Sigmoid colon (tissue), 7 donors: Measurements from ENCODE around the gene KCP. TPM values are rescaled to one million over a fixed set of nuclear protein-coding genes. Genes with fewer than 3 reads are reported as not detected.

Experiments used
- DNase-seq: peaks from one replicate; pipeline ENCODE4 v3.0.0-alpha.2; 2019
- H3K27ac ChIP-seq, 4 donors: fragments of 200-600 bp; sonication (generic); one replicate each; pipeline ENCODE4 v1.5.1; 2016 to 2019; ENCODE audit warnings: mild to moderate bottlenecking in 1 of 4
- H3K27me3 ChIP-seq, 3 donors: fragments of 200-600 bp; sonication (generic); one replicate each; pipeline ENCODE4 v1.5.1; 2019; ENCODE audit warnings: mild to moderate bottlenecking in 1 of 3
- H3K36me3 ChIP-seq, 4 donors: fragments of 200-600 bp; sonication (generic); one replicate each; pipeline ENCODE4 v1.5.1; 2016 to 2019
- H3K4me1 ChIP-seq, 4 donors: fragments of 200-600 bp; sonication (generic); one replicate each; pipeline ENCODE4 v1.5.1; 2017 to 2019
- H3K4me3 ChIP-seq, 4 donors: fragments of 200-600 bp; sonication (generic); one replicate each; pipeline ENCODE4 v1.5.1; 2017 to 2019; ENCODE audit warnings: mild to moderate bottlenecking in 2 of 4, moderate library complexity in 1 of 4
- H3K9me3 ChIP-seq, 4 donors: fragments of 200-600 bp in 3 of 4; sonication (generic) in 3 of 4; one replicate each; pipeline versions ENCODE4 v1.5.1 to v1.6.1; 2013 to 2019
- EP300 ChIP-seq, 4 donors: sonication (generic); formaldehyde crosslinking; IDR thresholded peaks; one replicate each; pipeline ENCODE4 v1.6.1; 2017; ENCODE audit warnings: antibody characterized with exemption in 4 of 4
- POLR2A ChIP-seq, 2 donors: fragments of 450-650 bp; IDR thresholded peaks; one replicate each; pipeline ENCODE4 v1.6.1; 2016; ENCODE audit warnings: antibody characterized with exemption in 2 of 2, mild to moderate bottlenecking in 2 of 2, moderate library complexity in 2 of 2
- POLR2AphosphoS5 ChIP-seq, 4 donors: sonication (generic); formaldehyde crosslinking; IDR thresholded peaks; one replicate each; pipeline ENCODE4 v1.6.1; 2017; ENCODE audit warnings: antibody characterized with exemption in 4 of 4
- WGBS, 2 donors: extraction: QIAGEN DNeasy Blood & Tissue Kit; methylation state at CpG; one replicate each; pipeline ENCODE4 v1.1.7; 2013; 5-methylcytosine and 5-hydroxymethylcytosine counted together
- intact Hi-C: fragments of 100-400 bp; cut with DNase I; formaldehyde crosslinking; loops from one replicate; pipeline ENCODE4 v1.15.1; 2023
- polyA plus RNA-seq, 3 donors: library from polyadenylated mRNA; stranded (reverse); fragments of 200-250 nt; gene quantifications; one replicate each; pipeline ENCODE4 v1.2.3, GENCODE V29; 2013
- total RNA-seq, 4 donors: library from RNA; depleted of rRNA; stranded (reverse); fragments of >200 nt; gene quantifications; one replicate each; pipeline ENCODE4 v1.1.0, GENCODE V29; 2016
- TF ChIP-seq, protein P1 (sequence below), 4 experiments: fragments of 450-650 bp in 3 of 4; fragments of 200-600 bp in 1 of 4; IDR thresholded peaks; one replicate each; pipeline ENCODE4 v1.5.1; 2016 to 2019; ENCODE audit warnings: antibody characterized with exemption in 4 of 4, mild to moderate bottlenecking in 3 of 4, moderate library complexity in 2 of 4
- donor health status: healthy with polysubstance abuse.
- donor health status: Bipolar disorder and iron deficiency.
- donor health status: healthy.

The KCP gene
- total and polyA plus RNA-seq, 7 donors: 0.14 to 0.42 (median 0.32) TPM; not detected in 3

DNA sequence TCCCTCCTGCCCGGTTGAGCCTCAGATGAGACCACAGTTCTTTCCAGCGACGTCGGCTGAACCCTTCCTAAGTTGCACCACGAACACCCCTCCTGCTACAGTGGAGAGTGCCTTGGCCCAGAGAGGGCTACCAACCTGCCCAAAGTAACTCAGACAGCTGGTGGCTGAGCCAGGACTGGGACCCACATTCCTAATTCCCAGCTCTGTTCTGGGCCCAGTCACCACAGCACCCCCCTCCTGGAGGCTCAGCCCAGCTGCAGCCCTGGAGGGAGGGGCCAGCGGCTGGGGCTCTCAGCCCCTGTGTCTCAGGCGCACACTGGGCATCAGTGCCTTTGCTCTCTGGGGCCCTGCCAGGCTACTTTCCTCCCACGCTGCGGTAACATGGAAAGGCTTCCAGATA, 37.3 kb downstream of the KCP start:
- Histone ChIP-seq H3K27me3 (no peaks in the 10 kb centered on the region), H3K36me3 (no peaks in the 10 kb centered on the region), H3K9me3 (no peaks in the 10 kb centered on the region), H3K4me3 (no peak overlapping the region), H3K4me1 (peaks cover 0 to 22% (median 20%) of the 10 kb centered on the region in 4 donors), H3K27ac (no peak overlapping the region)
- no peak for DNase-seq
- intact Hi-C loops: no loop called here
- no peak for TF ChIP-seq EP300 (IDR thresholded peaks at IDR 0.05)
- TF ChIP-seq POLR2AphosphoS5 (IDR thresholded peaks at IDR 0.05): no peak
- TF ChIP-seq, protein P1, sequence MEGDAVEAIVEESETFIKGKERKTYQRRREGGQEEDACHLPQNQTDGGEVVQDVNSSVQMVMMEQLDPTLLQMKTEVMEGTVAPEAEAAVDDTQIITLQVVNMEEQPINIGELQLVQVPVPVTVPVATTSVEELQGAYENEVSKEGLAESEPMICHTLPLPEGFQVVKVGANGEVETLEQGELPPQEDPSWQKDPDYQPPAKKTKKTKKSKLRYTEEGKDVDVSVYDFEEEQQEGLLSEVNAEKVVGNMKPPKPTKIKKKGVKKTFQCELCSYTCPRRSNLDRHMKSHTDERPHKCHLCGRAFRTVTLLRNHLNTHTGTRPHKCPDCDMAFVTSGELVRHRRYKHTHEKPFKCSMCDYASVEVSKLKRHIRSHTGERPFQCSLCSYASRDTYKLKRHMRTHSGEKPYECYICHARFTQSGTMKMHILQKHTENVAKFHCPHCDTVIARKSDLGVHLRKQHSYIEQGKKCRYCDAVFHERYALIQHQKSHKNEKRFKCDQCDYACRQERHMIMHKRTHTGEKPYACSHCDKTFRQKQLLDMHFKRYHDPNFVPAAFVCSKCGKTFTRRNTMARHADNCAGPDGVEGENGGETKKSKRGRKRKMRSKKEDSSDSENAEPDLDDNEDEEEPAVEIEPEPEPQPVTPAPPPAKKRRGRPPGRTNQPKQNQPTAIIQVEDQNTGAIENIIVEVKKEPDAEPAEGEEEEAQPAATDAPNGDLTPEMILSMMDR (IDR thresholded peaks at IDR 0.05): no peak
- no peak for TF ChIP-seq POLR2A (IDR thresholded peaks at IDR 0.05)
- WGBS, 2 donors: 67 to 86% methylated on average over 9 of the region's 9 CpGs

DNA sequence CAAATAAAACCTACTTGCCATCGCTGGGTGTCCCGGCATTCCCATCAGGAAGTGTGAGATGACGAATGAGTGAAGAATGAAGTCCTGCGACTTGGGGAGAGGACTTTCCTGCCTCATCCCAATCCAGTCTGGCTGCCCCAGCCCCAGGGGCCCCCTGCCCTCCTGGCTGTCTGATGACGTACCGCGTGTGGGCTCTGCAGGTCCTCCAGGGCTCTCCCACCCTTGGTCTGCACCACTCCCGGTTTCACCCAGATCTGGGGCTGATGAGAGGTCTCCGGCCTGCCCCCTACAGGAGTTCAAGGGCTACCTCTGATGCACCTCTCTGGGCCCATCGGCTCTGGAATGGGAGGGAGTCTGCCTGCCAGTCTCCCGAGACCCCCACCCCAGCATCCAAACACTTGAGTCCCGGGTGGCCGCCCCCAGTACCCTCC, 38.1 kb downstream of the KCP start:
- Histone ChIP-seq H3K27me3 (no peaks in the 10 kb centered on the region), H3K27ac (no peak overlapping the region), H3K4me1 (peaks cover 0 to 22% (median 20%) of the 10 kb centered on the region in 4 donors), H3K4me3 (no peak overlapping the region), H3K36me3 (no peaks in the 10 kb centered on the region), H3K9me3 (no peaks in the 10 kb centered on the region)
- no peak for TF ChIP-seq POLR2AphosphoS5 (IDR thresholded peaks at IDR 0.05)
- TF ChIP-seq, protein P1 (IDR thresholded peaks at IDR 0.05): no peak
- no peak for TF ChIP-seq EP300 (IDR thresholded peaks at IDR 0.05)
- TF ChIP-seq POLR2A (IDR thresholded peaks at IDR 0.05): no peak
- no peak for DNase-seq
- 84 to 85% methylated on average over 13 of the region's 13 CpGs for WGBS, 2 donors
- intact Hi-C loops: no loop called here

DNA sequence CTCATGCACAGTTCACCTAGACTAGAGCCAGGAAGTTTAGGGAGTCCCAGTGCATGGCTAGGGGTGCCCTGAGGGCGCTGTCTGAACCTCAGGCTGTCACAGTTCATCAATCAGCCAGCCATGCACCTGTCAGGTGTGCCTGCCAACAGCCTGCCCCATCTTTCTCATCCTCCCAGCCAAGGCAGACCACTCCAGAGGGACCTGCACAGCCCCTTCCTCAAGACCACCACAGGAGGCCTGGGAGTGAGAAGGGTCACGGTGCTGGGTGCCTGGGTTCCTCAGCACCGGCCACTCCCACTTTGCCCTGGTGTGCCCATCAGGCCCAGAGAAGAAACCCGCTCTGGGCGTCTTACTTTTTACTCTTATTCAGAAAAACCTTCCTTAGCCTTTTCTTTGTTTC, 39.5 kb downstream of the KCP start:
- Histone ChIP-seq H3K4me1 (peaks cover 0 to 22% (median 20%) of the 10 kb centered on the region in 4 donors), H3K4me3 (no peak overlapping the region), H3K27ac (no peak overlapping the region), H3K36me3 (peaks cover 0 to 4% (median under 1%) of the 10 kb centered on the region in 4 donors), H3K9me3 (no peaks in the 10 kb centered on the region), H3K27me3 (no peaks in the 10 kb centered on the region)
- TF ChIP-seq POLR2A (IDR thresholded peaks at IDR 0.05) (no peak), POLR2AphosphoS5 (IDR thresholded peaks at IDR 0.05) (no peak), EP300 (IDR thresholded peaks at IDR 0.05) (no peak)
- TF ChIP-seq, protein P1 (IDR thresholded peaks at IDR 0.05): no peak
- no peak for DNase-seq
- WGBS, 2 donors: 91 to 96% methylated on average over 5 of the region's 5 CpGs
- intact Hi-C loops: no loop called here

DNA sequence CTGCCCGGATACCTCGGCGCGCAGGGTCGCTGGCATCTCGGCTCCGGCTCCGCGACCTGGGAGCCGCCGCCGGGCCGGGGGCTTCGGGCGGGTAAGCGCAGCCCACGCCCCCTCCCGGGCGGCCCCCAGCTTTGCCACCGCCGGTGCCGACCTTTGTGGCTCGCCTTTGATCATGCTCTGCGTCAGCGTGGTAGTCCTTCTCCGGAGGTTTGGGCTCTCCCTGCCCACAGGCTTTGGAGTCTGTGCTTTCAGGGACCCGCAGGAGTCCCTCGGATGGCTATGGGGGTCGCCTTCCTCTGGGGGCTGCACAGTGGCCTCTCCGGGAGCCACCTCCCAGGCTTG, 40.6 kb downstream of the KCP start:
- TF ChIP-seq, protein P1 (IDR thresholded peaks at IDR 0.05): no peak
- TF ChIP-seq POLR2AphosphoS5 (IDR thresholded peaks at IDR 0.05): no peak
- no peak for TF ChIP-seq EP300 (IDR thresholded peaks at IDR 0.05)
- no peak for TF ChIP-seq POLR2A (IDR thresholded peaks at IDR 0.05)
- no peaks in the 10 kb centered on the region for H3K27me3 ChIP-seq
- peak overlapping the region in 2 of 4 donors; percentile 39 to 49 for H3K27ac ChIP-seq
- 3 to 5% methylated on average over 30 of the region's 30 CpGs for WGBS, 2 donors
- intact Hi-C loops: loop anchor here (5.0 kb wide), 1 partner anchor 133 kb away; the partner anchor contains the start of gene CALU
- no peak for DNase-seq
- peak overlapping the region; percentile 33 to 59 (median 58) for H3K4me3 ChIP-seq
- H3K4me1 ChIP-seq: peaks cover 0 to 22% (median 20%) of the 10 kb centered on the region in 4 donors
- H3K36me3 ChIP-seq: peaks cover 5 to 15% (median 8%) of the 10 kb centered on the region in 4 donors
- no peaks in the 10 kb centered on the region for H3K9me3 ChIP-seq
